Activated CD8-positive, alpha-beta memory T cell treated with anti-CD3 and anti-CD28 coated beads, Interleukin-2, amount 50 U/mL, for 48 hours (primary cell): ENCODE data around the gene NAIP.
"Not testable (repeated sequence)": the region's sequence is repeated elsewhere in the genome, so short reads cannot be mapped to it uniquely, and the experiment has no call there.

Source experiments
- DNase-seq: peaks from one replicate; pipeline ENCODE4 v3.0.0-alpha.2; 2020

Gene NAIP

DNA sequence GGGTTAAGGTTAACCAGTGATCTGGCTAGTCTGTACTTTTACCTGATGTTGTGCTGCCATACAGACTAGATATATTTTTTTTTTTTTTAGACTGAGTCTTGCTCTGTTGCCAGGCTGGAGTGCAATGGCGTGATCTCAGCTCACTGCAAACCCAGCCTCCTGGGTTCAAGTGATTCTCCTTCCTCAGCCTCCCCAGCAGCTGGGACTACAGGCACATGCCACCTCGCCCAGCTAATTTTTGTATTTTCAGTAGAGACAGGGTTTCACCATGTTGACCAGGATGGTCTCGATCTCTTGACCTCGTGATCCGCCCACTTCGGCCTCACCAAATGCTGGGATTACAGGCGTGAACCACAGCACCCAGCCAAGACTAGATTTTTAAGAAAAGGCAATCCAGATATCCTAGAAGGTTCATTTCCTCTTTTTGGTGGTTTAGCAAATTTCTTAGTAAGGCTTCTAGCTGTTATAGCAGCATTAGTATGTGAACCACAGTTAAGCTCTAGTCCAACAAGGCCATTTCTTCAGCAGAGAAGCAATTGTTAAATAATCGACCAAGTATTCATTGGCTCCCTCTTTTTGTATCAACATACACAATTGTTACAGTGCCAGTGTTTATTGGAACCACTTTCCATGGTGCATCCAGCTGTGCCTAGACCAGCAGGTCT lies at the start of gene NAIP:
Gene NAIP, minus strand, starts transcription at position 51 of the 665 bp plus-strand sequence. CDS start 12,424 bp downstream, outside the sequence.
- not testable (repeated sequence) for DNase-seq

DNA sequence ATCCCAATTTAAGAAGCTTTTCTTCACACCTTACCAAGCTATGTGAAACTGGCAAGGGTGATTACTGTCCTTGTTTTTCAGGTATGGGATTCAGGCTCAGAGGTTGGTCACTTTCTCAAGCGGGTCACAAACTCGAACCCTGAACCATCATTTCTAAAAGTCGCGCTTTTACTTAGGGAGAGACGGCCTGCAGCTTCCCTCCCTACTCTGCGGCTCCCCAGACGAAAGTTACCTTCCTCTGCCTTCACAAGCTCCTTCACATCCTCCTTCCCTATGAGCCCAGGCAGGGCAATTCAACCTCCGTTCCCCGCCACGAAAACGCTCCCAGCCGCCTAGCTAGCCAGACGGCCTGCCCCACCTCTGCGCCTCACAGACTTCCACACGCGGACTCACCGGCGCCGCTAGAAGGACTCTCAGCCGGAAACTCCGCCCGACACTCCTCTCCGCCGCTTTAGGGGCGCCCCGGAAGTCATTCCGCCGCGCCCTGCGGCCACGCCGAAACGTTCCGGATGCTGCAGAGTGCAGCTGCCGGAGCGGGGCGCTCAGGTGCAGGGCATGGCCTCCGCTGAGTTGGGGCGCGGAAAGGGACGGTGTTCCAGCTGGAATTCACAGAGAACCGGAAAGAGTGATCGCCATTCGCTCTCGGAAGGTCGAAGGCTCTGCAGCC lies 42.3 kb upstream of the NAIP start, which contains the start of gene GTF2H2:
Gene GTF2H2, minus strand, starts transcription at position 415 of the 667 bp plus-strand sequence. CDS start 4,913 bp downstream, outside the sequence.
- DNase-seq, result not testable (repeated sequence)

DNA sequence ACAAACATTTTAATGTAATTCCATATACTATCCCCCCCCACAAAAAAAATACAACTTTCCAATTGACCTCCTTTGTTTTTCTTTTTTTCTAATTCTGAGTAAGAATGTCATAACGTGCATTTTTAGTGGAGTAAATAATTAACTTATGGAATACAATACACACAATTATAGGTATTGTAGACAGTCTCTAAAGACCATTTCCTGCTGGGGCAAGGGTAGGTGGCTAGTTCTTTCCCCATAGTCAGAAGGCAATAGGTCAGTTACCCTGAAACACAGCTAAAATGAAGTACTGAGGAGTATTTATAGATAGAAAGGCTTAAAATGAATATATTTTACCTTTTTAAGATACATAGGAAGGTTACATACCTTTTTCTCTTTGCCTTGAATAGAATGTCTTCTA lies 36.2 kb upstream of the NAIP start:
- not testable (repeated sequence) for DNase-seq

GRCh38 chr5:71059426-71059825 lies 34.3 kb upstream of the NAIP start:
- not testable (repeated sequence) for DNase-seq

DNA sequence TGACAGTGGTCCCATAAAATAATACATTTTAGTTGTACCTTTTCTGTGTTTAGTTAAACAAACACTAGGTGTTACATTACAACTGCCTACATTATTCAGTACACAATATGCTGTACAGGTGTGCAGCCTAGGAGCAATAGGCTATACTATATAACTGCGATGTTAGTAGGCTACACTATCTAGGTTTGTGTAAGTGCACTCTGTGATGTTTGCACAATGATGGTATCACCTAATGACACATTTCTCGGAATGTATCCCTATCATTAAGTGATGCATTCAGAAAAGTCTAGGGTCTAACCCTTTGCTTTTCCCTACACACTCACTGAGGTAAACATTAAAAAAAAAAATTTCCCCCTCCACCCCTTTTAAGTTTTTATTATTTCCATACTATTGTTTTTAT lies 19.7 kb upstream of the NAIP start:
- not testable (repeated sequence) for DNase-seq

- not testable (repeated sequence) for DNase-seq
Measured at GRCh38 chr5:71044128-71044527, 19.0 kb upstream of the NAIP start.

- DNase-seq, result not testable (repeated sequence)
Measured at GRCh38 chr5:71031046-71031776, 6.1 kb upstream of the NAIP start.

DNA sequence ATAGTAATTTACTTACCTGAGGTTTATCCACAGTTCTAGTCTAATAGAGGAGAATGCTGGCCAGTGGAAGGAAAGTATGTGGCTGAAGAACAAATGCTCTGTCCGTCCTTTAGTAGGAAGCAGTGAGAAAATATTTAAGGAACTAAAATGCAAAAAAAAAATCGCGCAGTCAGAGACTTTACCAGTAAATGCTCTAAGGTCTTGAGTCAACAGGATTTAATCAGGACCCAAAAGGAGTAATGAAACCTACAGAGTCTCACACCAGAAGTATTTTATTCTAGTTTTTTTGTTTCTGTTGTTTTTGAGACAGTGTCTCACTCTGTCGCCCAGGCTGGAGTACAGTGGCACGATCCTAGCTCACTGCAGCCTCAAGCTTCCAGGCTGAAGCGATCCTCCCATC lies 4.5 kb downstream of the NAIP start:
- DNase-seq, result not testable (repeated sequence)

- not testable (repeated sequence) for DNase-seq
Measured at GRCh38 chr5:71018376-71019005, 6.6 kb downstream of the NAIP start.

- DNase-seq, result no peak
Measured at GRCh38 chr5:71014176-71014575, 11.0 kb downstream of the NAIP start.

DNA sequence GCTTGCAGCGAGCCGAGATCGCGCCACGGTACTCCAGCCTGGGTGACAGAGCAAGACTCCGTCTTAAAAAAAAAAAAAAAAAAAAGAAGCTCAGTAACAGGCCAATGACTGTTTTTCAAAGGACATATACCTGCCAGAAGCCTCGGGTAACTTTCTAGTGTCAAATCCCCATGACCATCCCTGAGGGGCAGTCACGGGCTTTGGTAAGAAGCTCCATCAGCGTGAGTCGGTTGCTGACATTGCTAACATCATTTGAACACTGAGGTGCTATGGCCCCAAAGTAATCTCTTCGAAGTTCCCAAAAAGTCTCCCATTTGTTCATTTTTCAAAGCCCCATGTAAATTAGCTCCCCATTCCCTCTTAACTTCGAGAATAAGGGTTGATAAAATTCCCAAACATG lies 11.6 kb downstream of the NAIP start:
- no peak for DNase-seq

GRCh38 chr5:71011194-71011792 lies 13.8 kb downstream of the NAIP start:
- DNase-seq, result no peak

DNA sequence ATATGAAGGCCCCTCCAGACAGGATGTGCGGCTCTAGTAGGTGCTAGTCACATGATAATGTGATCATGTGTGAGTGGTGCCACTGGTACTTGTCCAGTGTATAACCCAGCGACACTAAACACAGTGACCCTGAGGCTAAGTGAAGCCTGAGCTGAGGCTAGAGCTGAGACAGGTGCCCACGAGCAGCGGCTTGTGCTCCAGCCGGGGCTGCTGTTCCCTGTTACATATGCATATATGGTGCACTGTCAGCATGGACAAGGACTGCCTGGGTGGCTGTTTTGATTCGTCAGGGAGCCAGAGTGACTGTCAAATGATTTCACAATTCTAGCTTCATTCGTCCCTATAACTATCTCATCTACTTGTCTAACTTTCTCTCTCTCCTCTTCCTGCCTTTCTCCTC lies 18.2 kb downstream of the NAIP start:
- not testable (repeated sequence) for DNase-seq

GRCh38 chr5:70984882-70985281 lies 40.3 kb downstream of the NAIP start:
- not testable (repeated sequence) for DNase-seq

DNA sequence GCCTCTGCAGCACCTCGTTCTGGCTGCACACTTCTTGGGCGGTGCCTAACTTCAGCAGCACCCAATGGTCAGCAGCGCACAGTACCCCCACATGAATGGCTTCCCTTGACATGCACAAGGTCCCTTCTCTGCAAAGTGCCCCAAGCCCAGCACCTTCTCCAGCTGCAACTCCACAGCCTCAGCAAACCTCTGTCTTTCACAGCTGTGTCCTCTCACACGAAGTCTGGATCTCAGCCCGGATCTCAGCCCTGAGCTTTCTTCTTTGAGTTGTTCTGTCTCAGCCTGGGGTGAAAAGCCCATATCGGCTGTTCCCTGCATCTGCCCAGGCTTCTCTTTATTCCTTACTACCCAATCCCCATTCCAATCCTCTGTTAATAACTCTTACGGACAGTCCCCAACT lies 57.9 kb downstream of the NAIP start:
- DNase-seq, result not testable (repeated sequence)

DNA sequence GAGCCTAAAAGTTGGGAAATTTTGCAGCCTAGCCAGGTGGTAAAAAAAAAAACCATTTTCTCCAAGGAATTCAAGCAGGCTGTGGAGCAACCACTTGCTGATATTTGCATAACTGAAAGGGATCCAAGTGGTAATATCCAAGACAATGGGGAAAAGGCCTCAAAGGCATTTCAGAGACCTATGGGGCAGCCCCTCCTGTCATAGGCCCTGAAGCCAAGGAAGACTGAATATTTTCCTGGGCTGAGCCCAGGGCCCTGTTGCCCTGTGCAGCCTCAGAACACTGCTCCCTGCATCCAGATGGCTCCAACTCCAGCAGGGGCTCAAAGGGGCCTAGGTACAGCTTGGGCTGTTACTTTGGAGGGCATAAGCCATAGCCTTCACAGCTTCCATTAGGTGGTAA lies 60.6 kb downstream of the NAIP start:
- DNase-seq, result not testable (repeated sequence)

GRCh38 chr5:70953068-70953467 lies 72.1 kb downstream of the NAIP start:
- not testable (repeated sequence) for DNase-seq

DNA sequence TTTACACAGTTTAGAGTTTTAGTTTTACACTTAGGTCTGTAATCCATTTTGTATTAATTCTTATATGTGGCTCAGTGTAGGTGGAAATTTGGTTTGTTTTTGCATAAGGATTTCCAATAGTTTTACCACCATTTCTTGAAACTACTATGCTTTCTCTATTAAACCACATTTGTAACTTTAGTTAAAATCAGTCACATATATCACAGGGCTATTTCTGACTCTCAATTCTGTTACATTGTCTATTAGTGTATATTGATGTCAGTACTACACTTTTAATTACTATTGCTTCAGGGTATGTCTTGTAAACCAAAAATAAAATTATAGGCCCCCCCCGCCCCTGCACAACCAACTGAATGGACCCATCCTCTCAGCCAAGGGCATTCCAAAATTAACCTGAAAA lies 92.6 kb downstream of the NAIP start:
- not testable (repeated sequence) for DNase-seq

GRCh38 chr5:70931709-70932368 lies 93.3 kb downstream of the NAIP start:
- DNase-seq, result not testable (repeated sequence)

GRCh38 chr5:70925211-70925562 lies 100.0 kb downstream of the NAIP start:
- DNase-seq, result not testable (repeated sequence)
